H1 (cell line): ENCODE measurements around the gene WBP4. TPM values are rescaled to one million over a fixed set of nuclear protein-coding genes. Genes with fewer than 3 reads are reported as not detected.

Experiments
- CTCF ChIA-PET: fragments of 300-600 bp; sonication (Branson Sonifier 250); formaldehyde crosslinking; loops from one replicate; lab custom pipeline; 2021; ENCODE audit not compliant: partially characterized antibody; lab: Charles Lee
- POLR2A ChIA-PET: fragments of 300-600 bp; sonication (Branson Sonifier 250); formaldehyde crosslinking; loops from one replicate; lab custom pipeline; 2021; ENCODE audit warnings: inconsistent platforms; ENCODE audit not compliant: partially characterized antibody; lab: Charles Lee
- DNase-seq, 2 experiments: peaks; one replicate each; pipeline versions ENCODE4 v3.0.0 to v3.0.0-alpha.2; 2010 to 2022; ENCODE audit warnings: low spot score in 2 of 2, low read depth in 1 of 2, mixed read lengths in 1 of 2
- FAIRE-seq: peaks from 2 replicates; lab custom pipeline; 2011; peaks lifted over from hg19 to GRCh38; lab: Jason Lieb, UNC
- H2AFZ ChIP-seq: 2 replicates; pipeline ENCODE4 v1.8.1; 2012; ENCODE audit warnings: low read length, inconsistent platforms
- H2AK5ac ChIP-seq: 2 replicates; pipeline ENCODE4 v1.6.1; 2013; ENCODE audit warnings: low read depth, low read length
- H2BK120ac ChIP-seq: replicated peaks from 2 replicates; pipeline ENCODE3; 2013; ENCODE audit warnings: low read depth, low read length, inconsistent platforms
- H2BK12ac ChIP-seq: 2 replicates; pipeline ENCODE4 v1.6.1; 2013; ENCODE audit warnings: low read depth, low read length
- H2BK15ac ChIP-seq: 2 replicates; pipeline ENCODE4 v1.6.1; 2013; ENCODE audit warnings: low read length
- H2BK20ac ChIP-seq: 2 replicates; pipeline ENCODE4 v1.6.1; 2013; ENCODE audit warnings: low read length
- H2BK5ac ChIP-seq: 2 replicates; pipeline ENCODE4 v1.6.1; 2013; ENCODE audit warnings: low read depth, low read length
- H3K14ac ChIP-seq: 2 replicates; pipeline ENCODE4 v1.6.1; 2013; ENCODE audit warnings: inconsistent platforms; ENCODE audit not compliant: insufficient read length
- H3K18ac ChIP-seq: 2 replicates; pipeline ENCODE4 v1.6.1; 2013; ENCODE audit warnings: low read length; ENCODE audit errors: extremely low read depth
- H3K23ac ChIP-seq: 2 replicates; pipeline ENCODE4 v1.6.1; 2013; ENCODE audit warnings: inconsistent platforms; ENCODE audit not compliant: insufficient read length
- H3K23me2 ChIP-seq: 2 replicates; pipeline ENCODE4 v1.6.1; 2013; ENCODE audit warnings: low read depth, low read length
- H3K27ac ChIP-seq: 2 replicates; pipeline ENCODE4 v1.6.1; 2011; ENCODE audit warnings: low read depth, low read length, inconsistent platforms
- H3K27me3 ChIP-seq, 4 experiments: replicated peaks in 1 of 4; 1 replicate in 1 of 4; 2 replicates in 3 of 4; pipeline versions ENCODE4 v1.6.1 to v1.8.1; 2011 to 2013; ENCODE audit warnings: low read length in 3 of 4, mild to moderate bottlenecking in 3 of 4, inconsistent platforms in 2 of 4, mixed read lengths in 2 of 4, moderate library complexity in 1 of 4; ENCODE audit not compliant: control insufficient read depth in 3 of 4, insufficient read depth in 3 of 4; ENCODE audit errors: extremely low read depth in 1 of 4
- H3K36me3 ChIP-seq, 4 experiments: 2 replicates each; pipeline versions ENCODE4 v1.6.1 to v1.8.1; 2011 to 2013; ENCODE audit warnings: mild to moderate bottlenecking in 4 of 4, low read length in 3 of 4, moderate library complexity in 2 of 4, control low read depth in 1 of 4, inconsistent platforms in 1 of 4; ENCODE audit not compliant: insufficient read depth in 4 of 4, control insufficient read depth in 2 of 4
- H3K4ac ChIP-seq: replicated peaks from 2 replicates; pipeline ENCODE3; 2013; ENCODE audit warnings: low read length, low read depth, mixed read lengths, inconsistent platforms; ENCODE audit not compliant: insufficient read length
- H3K4me1 ChIP-seq, 4 experiments: replicated peaks in 1 of 4; 1 replicate in 1 of 4; 2 replicates in 3 of 4; pipeline versions ENCODE4 v1.6.1 to v1.8.1; 2011 to 2013; ENCODE audit warnings: low read length in 3 of 4, inconsistent platforms in 2 of 4, mixed read lengths in 1 of 4; ENCODE audit not compliant: insufficient read depth in 4 of 4, control insufficient read depth in 3 of 4
- H3K4me2 ChIP-seq, 2 experiments: 2 replicates each; pipeline versions ENCODE4 v1.6.1 to v1.8.1; 2011 to 2013; ENCODE audit warnings: low read depth in 2 of 2, low read length in 2 of 2, control low read depth in 1 of 2, inconsistent platforms in 1 of 2, mild to moderate bottlenecking in 1 of 2; ENCODE audit not compliant: insufficient read depth in 1 of 2
- H3K4me3 ChIP-seq, 4 experiments: fragments of 200-600, 300-600 bp in 1 of 4; sonication (generic), shearing (Covaris generic), sonication (Bioruptor Twin) in 1 of 4; 2 replicates each; pipeline versions ENCODE4 v1.5.1 to v1.8.1; 2011 to 2016; ENCODE audit warnings: low read length in 4 of 4, low read depth in 3 of 4, control low read depth in 2 of 4, inconsistent platforms in 2 of 4, mild to moderate bottlenecking in 2 of 4, mixed read lengths in 1 of 4, moderate library complexity in 1 of 4; ENCODE audit not compliant: insufficient read depth in 2 of 4; ENCODE audit errors: extremely low read depth in 1 of 4
- H3K56ac ChIP-seq: replicated peaks from 2 replicates; pipeline ENCODE3; 2013; ENCODE audit warnings: low read depth, mild to moderate bottlenecking, mixed read lengths, low read length, inconsistent platforms; ENCODE audit not compliant: insufficient read length
- H3K79me1 ChIP-seq: 2 replicates; pipeline ENCODE4 v1.6.1; 2013; ENCODE audit warnings: low read depth, low read length, control low read depth
- H3K79me2 ChIP-seq, 2 experiments: 2 replicates each; pipeline versions ENCODE4 v1.6.1 to v1.8.1; 2012 to 2013; ENCODE audit warnings: low read length in 2 of 2, mild to moderate bottlenecking in 2 of 2, inconsistent platforms in 1 of 2; ENCODE audit not compliant: insufficient read depth in 2 of 2, control insufficient read depth in 1 of 2
- H3K9ac ChIP-seq, 4 experiments: replicated peaks in 1 of 4; 1 replicate in 1 of 4; 2 replicates in 3 of 4; pipeline versions ENCODE4 v1.6.1 to v1.8.1; 2011 to 2013; ENCODE audit warnings: low read depth in 3 of 4, low read length in 3 of 4, control low read depth in 2 of 4, mild to moderate bottlenecking in 2 of 4, moderate library complexity in 2 of 4, inconsistent platforms in 1 of 4; ENCODE audit errors: extremely low read depth in 1 of 4
- H3K9me3 ChIP-seq, 2 experiments: 2 replicates each; pipeline versions ENCODE4 v1.6.1 to v1.8.1; 2012 to 2013; ENCODE audit warnings: mild to moderate bottlenecking in 2 of 2, moderate library complexity in 2 of 2, control low read depth in 1 of 2, inconsistent platforms in 1 of 2, low read depth in 1 of 2, low read length in 1 of 2, mixed read lengths in 1 of 2; ENCODE audit not compliant: insufficient read depth in 2 of 2
- H4K20me1 ChIP-seq, 2 experiments: replicated peaks in 1 of 2; 2 replicates each; pipeline versions ENCODE3 to v1.8.1; 2011 to 2013; ENCODE audit warnings: inconsistent platforms in 2 of 2, low read length in 2 of 2, mild to moderate bottlenecking in 1 of 2; ENCODE audit not compliant: insufficient read depth in 2 of 2, control insufficient read depth in 1 of 2
- H4K5ac ChIP-seq: 2 replicates; pipeline ENCODE4 v1.6.1; 2013; ENCODE audit warnings: low read length, low read depth, mixed read lengths, inconsistent platforms; ENCODE audit not compliant: insufficient read length
- H4K8ac ChIP-seq: 2 replicates; pipeline ENCODE4 v1.8.0; 2013; ENCODE audit warnings: mild to moderate bottlenecking, moderate library complexity, low read length, inconsistent platforms; ENCODE audit not compliant: insufficient read depth; ENCODE audit errors: extremely low read depth
- H4K91ac ChIP-seq: replicated peaks from 2 replicates; pipeline ENCODE3; 2013; ENCODE audit warnings: low read length, mixed read lengths, inconsistent platforms; ENCODE audit not compliant: insufficient read length
- ATF2 ChIP-seq: IDR thresholded peaks from 2 replicates; pipeline ENCODE4 v1.6.1; 2012; ENCODE audit warnings: low read length, inconsistent platforms
- CBX8 ChIP-seq: fragments of 300-800, 300-1000 bp; sonication (generic); IDR thresholded peaks from 2 replicates; pipeline ENCODE4 v1.7.1; 2016; ENCODE audit warnings: low read depth, low read length, borderline replicate concordance
- CHD1 ChIP-seq: IDR thresholded peaks from 2 replicates; pipeline ENCODE4 v1.6.1; 2012; ENCODE audit warnings: low read depth, low read length, improper control_type of control experiment
- CREB1 ChIP-seq: IDR thresholded peaks from 2 replicates; pipeline ENCODE4 v1.6.1; 2012; ENCODE audit warnings: inconsistent platforms
- EGR1 ChIP-seq: IDR thresholded peaks from 2 replicates; pipeline ENCODE4 v1.6.1; 2011; ENCODE audit warnings: low read depth, low read length, borderline replicate concordance
- HDAC6 ChIP-seq: IDR thresholded peaks from one replicate; pipeline ENCODE4 v1.7.1; 2012; ENCODE audit warnings: low read depth, mild to moderate bottlenecking, inconsistent platforms, low read length, moderate library complexity
- MAFK ChIP-seq: IDR thresholded peaks from 2 replicates; pipeline ENCODE4 v1.6.1; 2012; ENCODE audit warnings: low read depth, mild to moderate bottlenecking, improper control_type of control experiment, low read length
- RFX5 ChIP-seq: IDR thresholded peaks from 2 replicates; pipeline ENCODE4 v1.6.1; 2011; ENCODE audit warnings: low read depth, low read length, improper control_type of control experiment, borderline replicate concordance
- SIN3A ChIP-seq, 2 experiments: IDR thresholded peaks in 1 of 2; conservative IDR thresholded peaks in 1 of 2; 2 replicates each; pipeline ENCODE4 v1.6.1; 2011 to 2012; ENCODE audit warnings: low read length in 2 of 2, improper control_type of control experiment in 1 of 2, low read depth in 1 of 2, mild to moderate bottlenecking in 1 of 2
- SUZ12 ChIP-seq: fragments of 200-600 bp; sonication (generic); IDR thresholded peaks from 2 replicates; pipeline ENCODE4 v1.6.1; 2012; ENCODE audit warnings: mild to moderate bottlenecking, inconsistent platforms, low read length, moderate library complexity, mixed read lengths
- WGBS, 2 experiments: shearing (Covaris generic) in 1 of 2; methylation state at CpG; one replicate each; pipeline versions ENCODE4 v1.1.6 to v1.1.7; 2013 to 2015; ENCODE audit warnings: low lambda C conversion rate in 2 of 2, mixed read lengths in 2 of 2, inconsistent platforms in 1 of 2, low coverage in 1 of 2, missing lambda C conversion rate in 1 of 2; ENCODE audit not compliant: insufficient replicate concordance in 2 of 2, insufficient coverage in 1 of 2, insufficient read length in 1 of 2; ENCODE audit errors: extremely low coverage in 1 of 2, missing lambda C conversion rate in 1 of 2; 5-methylcytosine and 5-hydroxymethylcytosine counted together
- polyA plus RNA-seq, 7 experiments: library from polyadenylated mRNA; depleted of rRNA in 3 of 7; stranded (reverse) in 5 of 7; unstranded in 2 of 7; fragments of >200 nt in 5 of 7; fragments of 200-250 nt in 2 of 7; gene quantifications; 1 replicate in 5 of 7; 2 replicates in 1 of 7; 4 replicates in 1 of 7; pipeline versions ENCODE4 v1.2.1 to v1.2.3, GENCODE V29; 2011 to 2013; ENCODE audit warnings: missing spikeins in 2 of 7, mixed read lengths in 2 of 7
- total RNA-seq: library from RNA; stranded (reverse); fragmentation: NEBNext Ultra II Directional; extraction: Animal tissue kit (Norgen Biotek cat#: 25700); gene quantifications from 2 replicates; pipeline ENCODE4 v1.2.1, GENCODE V29; 2021

WBP4 gene
- total and polyA plus RNA-seq, 2 of the 8 experiments (the other 6 are each of a cell fraction or from before 2014, with no cell fraction given), result 3.0 to 10.0 TPM

- H2BK12ac ChIP-seq, result no peak overlapping the region
- H4K5ac ChIP-seq, result no peak overlapping the region
- H3K79me2 ChIP-seq, result no peaks in the 10 kb centered on the region
- no peaks in the 10 kb centered on the region for H3K23me2 ChIP-seq
- POLR2A ChIA-PET, result no interaction called here
- no peak overlapping the region for H4K91ac ChIP-seq
- 92% methylated on average over 2 of the region's 2 CpGs; no CpG with 5 or more reads in 1 of the 2 experiments for WGBS, 2 experiments
- CTCF ChIA-PET, result interaction anchor here (0.9 to 1.3 kb wide), 3 partner anchors 16 to 39 kb away, joined by 4 to 5 read pairs (median 4); no protein-coding TSS in a partner anchor
- no peak overlapping the region for H3K27ac ChIP-seq
- no peak overlapping the region for H3K9ac ChIP-seq
- no peaks in the 10 kb centered on the region for H3K79me1 ChIP-seq
- no peak for DNase-seq
- no peak overlapping the region for H4K8ac ChIP-seq
- H3K18ac ChIP-seq, result no peak overlapping the region
- no peak overlapping the region for H2AK5ac ChIP-seq
- no peak overlapping the region for H3K56ac ChIP-seq
- no peak overlapping the region for H3K4ac ChIP-seq
- H3K27me3 ChIP-seq, result no peaks in the 10 kb centered on the region
- H3K4me3 ChIP-seq, result no peak overlapping the region
- no peak overlapping the region for H3K23ac ChIP-seq
- no peak overlapping the region for H2AFZ ChIP-seq
- no peak overlapping the region for H2BK20ac ChIP-seq
- no peak for FAIRE-seq
- no peak overlapping the region for H2BK5ac ChIP-seq
- H4K20me1 ChIP-seq, result no peaks in the 10 kb centered on the region
- H2BK120ac ChIP-seq, result no peak overlapping the region
- H3K4me1 ChIP-seq, result peaks cover 0 to 15% (median 0%) of the 10 kb centered on the region in 4 experiments; a peak in 4 of 7 replicates
- H3K4me2 ChIP-seq, result no peak overlapping the region
- H3K9me3 ChIP-seq, result no peaks in the 10 kb centered on the region
- TF ChIP-seq HDAC6 (no peak), SUZ12 (no peak), CHD1 (no peak), ATF2 (no peak), CBX8 (no peak), EGR1 (no peak), SIN3A (conservative IDR thresholded peaks at IDR 0.05 in 1 of 2, IDR thresholded peaks at IDR 0.05 in 1 of 2; ENCODE audit: low read depth in 1 of 2, low read length in 2 of 2) (no peak), RFX5 (no peak), CREB1 (no peak), MAFK (no peak)
- TF ChIP-seq, all 59 proteins: peak for 0
- Histone ChIP-seq H2BK15ac (no peak overlapping the region), H3K14ac (no peak overlapping the region), H3K36me3 (no peaks in the 10 kb centered on the region)
Measured at GRCh38 chr13:41013835-41014234, 47.5 kb upstream of the WBP4 start.
